Suppressor macrophage treated with lipopolysaccharide for 4 hours (primary cell): ENCODE data around the gene SPAG7.

Experiments
- DNase-seq: peaks from one replicate; pipeline ENCODE4 v3.0.0-alpha.2; 2020

Gene SPAG7

GRCh38 chr17:4973256-4974114 is 5.9 kb upstream of the SPAG7 start:
- DNase-seq: no peak

- DNase-seq: no peak
These were observed 5.1 kb upstream of the SPAG7 start for GRCh38 chr17:4972752-4973151.

GRCh38 chr17:4972322-4972721 is 4.7 kb upstream of the SPAG7 start:
- DNase-seq: no peak

GRCh38 chr17:4971826-4972225 is 4.2 kb upstream of the SPAG7 start:
- no peak for DNase-seq

GRCh38 chr17:4970273-4970672 is 2.7 kb upstream of the SPAG7 start:
- no peak for DNase-seq

- peak; percentile 38 for DNase-seq
These were observed 2.0 kb upstream of the SPAG7 start for GRCh38 chr17:4969551-4970173.

DNA sequence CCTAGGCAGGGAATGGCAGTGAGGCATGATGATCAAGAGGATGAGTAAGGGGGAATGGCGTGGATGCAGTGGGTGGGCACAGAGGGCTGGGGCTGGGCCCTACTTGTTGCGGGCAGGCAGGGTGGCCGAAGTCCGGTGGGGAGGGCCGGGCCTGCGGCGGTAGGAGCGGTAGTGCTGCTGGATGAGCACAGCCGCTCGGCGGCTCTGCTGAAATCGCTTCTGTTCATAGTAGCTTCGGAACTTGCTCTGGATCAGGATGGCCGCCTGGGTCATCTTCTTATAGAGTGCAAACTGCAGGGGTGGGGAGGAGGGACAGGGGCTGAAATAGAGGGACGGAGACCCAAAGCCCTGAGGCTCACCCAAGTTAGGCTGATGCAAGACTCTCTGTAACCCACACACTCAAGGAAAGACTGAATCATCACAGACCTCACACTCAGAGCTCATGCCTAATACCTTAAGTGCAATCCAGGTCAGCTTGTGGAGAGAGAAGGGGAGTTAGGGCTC is 1.5 kb upstream of the SPAG7 start:
- peak; percentile 62 for DNase-seq

DNA sequence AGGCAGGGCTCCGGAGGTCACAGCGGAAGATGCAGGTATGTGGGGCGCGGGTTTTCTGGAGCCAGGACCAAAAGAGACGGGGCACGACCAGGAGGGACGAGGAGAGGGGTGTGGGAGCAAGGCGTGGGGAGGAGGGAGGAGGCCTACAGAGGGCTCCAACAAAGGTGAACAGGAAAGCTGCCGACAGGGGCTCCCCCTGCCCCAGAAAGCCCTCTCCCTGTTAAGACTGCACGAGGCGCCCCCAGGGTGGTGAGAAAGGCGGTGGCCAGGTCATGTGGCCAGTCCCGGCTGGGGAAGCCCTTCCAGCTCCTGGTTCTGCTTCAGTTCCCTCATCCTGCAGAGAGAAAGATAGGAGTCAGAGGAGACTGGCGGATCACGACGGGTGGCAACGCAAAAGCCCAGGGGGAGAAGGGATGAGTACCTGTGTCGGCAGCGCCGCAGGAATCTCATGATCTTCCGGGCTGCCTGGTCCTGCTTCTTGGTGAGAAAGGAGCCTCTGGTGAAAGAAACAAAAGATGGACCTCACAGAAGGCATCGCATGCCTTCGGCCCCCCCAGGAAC is 949 bp upstream of the SPAG7 start:
- no peak for DNase-seq

GRCh38 chr17:4966844-4967538 is 626 bp downstream of the SPAG7 start:
- DNase-seq: peak; percentile 99

GRCh38 chr17:4965311-4965986 is 2.2 kb downstream of the SPAG7 start:
- DNase-seq: no peak

DNA sequence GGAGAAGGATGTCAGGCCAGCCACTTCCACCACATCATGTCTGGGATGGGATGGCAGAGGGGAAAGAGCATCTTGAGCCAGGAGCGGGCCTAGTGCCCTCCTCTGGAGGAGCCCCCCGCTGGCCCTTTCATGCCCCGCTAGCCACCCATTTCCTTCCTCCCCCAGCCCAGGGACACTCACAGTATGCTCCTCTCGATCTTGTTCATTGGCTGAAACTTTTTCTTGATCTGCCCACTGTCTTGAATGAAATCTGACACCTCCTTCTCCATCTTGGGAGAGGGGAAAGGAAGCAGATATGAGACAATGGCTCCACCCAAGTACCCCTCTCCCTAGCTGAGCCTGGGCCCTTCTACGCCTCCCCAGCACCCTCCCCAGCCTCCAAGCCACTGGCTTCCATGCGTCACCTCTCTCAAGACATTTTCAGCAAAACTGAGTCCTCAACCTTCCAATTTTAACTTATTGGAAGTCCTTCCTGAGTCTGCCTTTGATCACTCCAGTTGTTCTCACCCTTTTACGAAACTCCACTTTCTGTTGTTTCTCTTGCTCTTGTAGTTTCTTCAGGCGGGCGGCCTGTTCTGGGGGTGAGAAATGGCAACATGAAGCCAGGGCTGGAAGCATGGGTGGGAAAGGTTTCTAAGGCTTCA is 7.2 kb downstream of the SPAG7 start:
- no peak for DNase-seq

GRCh38 chr17:4959261-4959965 is 8.2 kb downstream of the SPAG7 start:
- DNase-seq: no peak

DNA sequence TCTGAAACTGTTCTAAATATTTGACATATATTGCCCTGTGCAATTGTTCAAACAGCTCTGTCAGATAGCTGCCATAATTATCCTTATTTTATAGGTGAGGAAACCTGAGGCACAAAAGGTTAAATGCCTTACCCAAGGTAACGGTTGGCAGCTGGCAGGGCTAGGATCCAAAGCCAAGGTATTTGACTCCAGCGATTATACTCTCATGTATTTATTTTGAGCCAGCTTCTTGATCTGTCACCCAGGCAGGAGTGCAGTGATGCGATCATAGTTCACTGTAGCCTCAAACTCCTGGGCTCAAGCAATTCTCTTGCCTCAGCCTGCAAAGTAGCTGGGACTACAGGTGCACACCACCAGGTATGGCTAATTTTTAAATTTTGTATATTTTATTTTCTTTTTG is 9.5 kb downstream of the SPAG7 start:
- no peak for DNase-seq

GRCh38 chr17:4956493-4957061 is 11.0 kb downstream of the SPAG7 start:
- DNase-seq: peak; percentile 37

DNA sequence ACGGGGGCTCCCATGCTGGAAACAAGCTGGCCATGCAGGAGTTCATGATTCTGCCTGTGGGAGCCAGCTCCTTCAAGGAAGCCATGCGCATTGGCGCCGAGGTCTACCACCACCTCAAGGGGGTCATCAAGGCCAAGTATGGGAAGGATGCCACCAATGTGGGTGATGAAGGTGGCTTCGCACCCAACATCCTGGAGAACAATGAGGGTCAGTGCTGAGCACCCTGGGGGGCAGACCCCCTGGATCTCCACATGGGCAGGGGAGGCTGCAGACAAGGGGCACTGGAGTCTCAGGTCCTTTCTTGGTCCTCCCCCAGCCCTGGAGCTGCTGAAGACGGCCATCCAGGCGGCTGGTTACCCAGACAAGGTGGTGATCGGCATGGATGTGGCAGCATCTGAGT is 12.5 kb downstream of the SPAG7 start:
- no peak for DNase-seq

- DNase-seq: no peak
These were observed 14.1 kb downstream of the SPAG7 start for GRCh38 chr17:4953451-4953961.

GRCh38 chr17:4951486-4951885 is 16.1 kb downstream of the SPAG7 start:
- no peak for DNase-seq

DNA sequence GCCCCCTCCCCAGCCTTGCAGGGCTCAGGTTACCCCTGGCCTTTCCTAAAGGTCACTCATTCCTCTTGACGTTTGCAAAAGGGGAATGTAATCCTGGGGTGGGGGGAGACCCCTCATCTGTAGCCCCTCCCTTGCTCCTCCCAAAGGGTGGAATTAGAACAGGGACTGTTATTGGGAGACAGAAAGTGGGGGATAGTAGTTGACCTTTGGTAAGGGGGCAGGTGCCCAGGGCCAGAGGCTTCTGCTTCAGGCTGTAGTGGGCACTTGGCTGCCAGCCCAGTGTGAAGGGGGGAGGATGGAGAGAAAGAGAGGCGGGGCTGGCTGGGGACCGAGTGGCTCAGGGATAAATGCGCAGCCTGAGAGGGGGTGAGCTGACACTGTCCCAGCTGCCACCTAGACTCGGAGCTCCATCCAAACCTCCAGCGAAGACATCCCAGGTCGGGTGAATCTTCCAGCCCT is 16.8 kb downstream of the SPAG7 start, which contains the start of gene ENO3:
TSS of gene ENO3 (plus strand) at position 374 of the 459 bp plus-strand sequence. CDS start 711 bp downstream, outside the sequence.
- DNase-seq: no peak

- DNase-seq: peak; percentile 28
These were observed 17.4 kb downstream of the SPAG7 start for GRCh38 chr17:4950075-4950745.
